Dedifferentiated amniotic fluid mesenchymal stem cell (primary cell): ENCODE results near the gene FAM50A.
"Not testable (repeated sequence)": the region's sequence is repeated elsewhere in the genome, so short reads cannot be mapped to it uniquely, and the experiment has no call there.

ENCODE experiments used
- DNase-seq: peaks from one replicate; pipeline ENCODE4 v3.0.0-alpha.2; 2016; ENCODE audit errors: extremely low spot score

FAM50A gene, protein sequence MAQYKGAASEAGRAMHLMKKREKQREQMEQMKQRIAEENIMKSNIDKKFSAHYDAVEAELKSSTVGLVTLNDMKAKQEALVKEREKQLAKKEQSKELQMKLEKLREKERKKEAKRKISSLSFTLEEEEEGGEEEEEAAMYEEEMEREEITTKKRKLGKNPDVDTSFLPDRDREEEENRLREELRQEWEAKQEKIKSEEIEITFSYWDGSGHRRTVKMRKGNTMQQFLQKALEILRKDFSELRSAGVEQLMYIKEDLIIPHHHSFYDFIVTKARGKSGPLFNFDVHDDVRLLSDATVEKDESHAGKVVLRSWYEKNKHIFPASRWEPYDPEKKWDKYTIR

DNA sequence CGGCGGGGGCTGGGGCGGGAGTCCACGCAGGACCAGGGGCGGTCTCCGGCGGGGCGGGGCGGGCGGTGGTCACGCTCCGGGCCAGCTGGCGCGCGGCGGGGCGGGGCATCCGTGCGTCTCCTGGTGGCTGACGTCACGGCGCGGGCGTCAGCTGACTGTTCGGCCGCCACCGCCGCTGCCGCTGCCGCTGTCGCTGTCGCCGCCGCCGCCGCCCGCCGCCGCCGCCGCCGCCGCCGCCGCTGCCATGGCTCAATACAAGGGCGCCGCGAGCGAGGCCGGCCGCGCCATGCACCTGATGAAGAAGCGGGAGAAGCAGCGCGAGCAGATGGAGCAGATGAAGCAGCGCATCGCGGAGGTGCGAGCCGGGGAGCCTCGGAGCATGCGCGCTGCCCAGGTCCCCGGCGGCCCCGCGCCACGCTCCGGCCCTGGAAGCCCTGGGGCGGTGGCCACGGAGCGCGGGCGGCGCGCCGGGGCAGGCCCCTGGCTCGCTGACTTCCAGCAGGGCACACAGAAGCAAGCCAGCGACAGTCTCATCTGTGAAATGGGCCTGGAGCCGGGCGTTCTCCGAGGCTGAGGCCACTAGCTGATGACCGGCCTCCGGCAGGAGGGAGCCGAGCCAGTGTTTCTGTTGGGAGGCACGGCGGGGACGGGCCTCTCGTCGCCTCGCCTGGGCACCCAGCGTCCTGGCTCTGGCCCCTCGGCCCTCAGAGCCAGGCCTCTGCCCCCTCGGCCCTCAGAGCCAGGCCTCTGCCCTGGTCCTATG is at the start of gene FAM50A:
TSS of gene FAM50A (plus strand) at position 150 of the 763 bp plus-strand sequence. CDS start at position 245, 95 bp downstream.
- peak; percentile 30 for DNase-seq

DNA sequence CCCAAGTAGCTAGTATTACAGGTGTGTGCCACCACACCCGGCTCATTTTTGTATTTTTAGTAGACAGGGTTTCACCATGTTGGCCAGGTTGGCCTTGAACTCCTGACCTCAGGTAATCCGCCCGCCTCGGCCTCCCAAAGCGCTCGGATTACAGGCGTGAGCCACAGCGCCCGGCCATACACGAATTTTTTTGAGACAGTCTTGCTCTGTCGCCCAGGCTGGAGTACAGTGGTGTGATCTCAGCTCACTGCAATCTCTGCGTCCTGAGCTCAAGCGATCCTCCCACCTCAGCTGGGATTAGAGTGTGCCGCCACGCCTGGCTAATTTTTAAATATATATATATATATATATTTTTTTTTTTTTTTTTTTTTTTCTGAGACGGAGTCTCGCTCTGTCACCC is 47.6 kb upstream of the FAM50A start:
- not testable (repeated sequence) for DNase-seq

DNA sequence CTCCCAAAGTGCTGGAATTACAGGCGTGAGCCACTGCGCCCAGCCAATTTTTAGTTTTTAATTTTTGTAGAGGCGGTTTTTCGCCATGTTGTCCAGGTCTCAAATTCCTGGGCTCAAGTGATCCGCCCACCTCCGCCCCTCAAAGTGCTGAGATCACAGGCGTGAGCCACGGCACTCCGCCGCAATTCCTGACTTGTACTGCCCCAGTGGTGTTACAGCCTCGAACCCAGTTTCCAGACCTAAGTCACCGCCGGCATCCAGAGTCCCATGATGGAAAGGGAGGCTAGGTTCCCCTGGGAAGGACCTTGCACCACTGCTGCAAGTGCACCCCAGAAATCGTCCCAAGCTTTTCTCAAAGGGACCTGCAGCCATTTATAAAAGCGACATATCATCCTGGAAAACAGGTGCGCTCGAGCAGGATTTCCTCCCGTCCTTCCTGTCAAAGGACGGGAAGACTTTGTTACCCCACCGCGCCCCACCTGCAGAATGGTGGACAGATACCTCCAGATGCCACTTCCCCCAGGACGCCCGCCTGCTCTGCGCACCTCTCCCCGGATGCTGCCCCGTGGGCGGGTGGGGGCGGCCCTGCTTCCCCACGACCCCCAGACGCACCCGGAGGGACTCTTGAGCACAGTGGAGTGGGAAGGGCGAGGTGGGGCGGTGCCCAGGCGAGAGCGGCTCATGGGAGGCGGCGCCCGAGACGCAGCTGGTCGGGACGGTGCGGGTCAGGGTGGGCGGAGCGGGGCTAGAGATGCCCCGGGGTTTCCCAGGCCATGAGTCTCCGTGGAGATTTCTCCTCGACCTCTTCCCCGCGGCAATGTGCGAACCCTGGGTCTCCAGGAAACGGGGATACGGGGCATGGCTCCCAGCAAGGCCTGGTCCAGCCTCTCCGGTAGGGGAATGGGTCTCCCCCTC is 46.7 kb upstream of the FAM50A start:
- no peak for DNase-seq

DNA sequence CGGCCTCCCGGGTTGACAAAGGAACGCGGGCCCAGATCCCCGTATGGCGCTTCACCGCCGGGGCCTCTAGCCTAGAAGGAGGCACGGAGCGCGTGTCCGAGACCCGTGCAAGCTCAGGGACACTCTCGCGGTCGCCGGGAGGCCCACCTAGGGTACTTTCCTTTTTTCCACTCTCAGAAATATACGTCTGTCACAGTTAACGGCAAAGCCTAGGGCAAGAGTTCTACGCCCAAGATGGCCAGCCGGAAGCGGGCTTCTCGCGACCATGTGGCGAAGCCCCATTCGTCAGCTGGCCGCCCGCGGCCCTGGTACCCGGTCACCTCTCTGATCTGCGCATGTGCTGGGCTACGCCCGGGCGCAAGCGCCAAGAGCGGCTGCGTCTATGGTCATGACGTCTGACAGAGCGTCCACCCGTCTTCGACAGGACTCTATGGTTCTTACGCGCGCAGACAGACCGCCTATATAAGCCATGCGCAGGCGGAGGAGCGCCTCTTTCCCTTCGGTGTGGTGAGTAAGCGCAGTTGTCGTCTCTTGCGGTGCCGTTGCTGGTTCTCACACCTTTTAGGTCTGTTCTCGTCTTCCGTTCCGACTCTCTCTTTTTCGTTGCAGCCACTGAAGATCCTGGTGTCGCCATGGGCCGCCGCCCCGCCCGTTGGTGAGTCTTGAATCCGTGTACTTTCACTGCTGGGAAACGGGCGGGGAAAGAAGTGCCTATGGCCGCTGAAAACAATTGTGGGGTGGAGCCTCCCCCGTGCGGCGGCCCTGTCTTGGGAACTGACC is 45.9 kb upstream of the FAM50A start, which contains the start of gene RPL10:
TSS of gene RPL10 (plus strand) at position 490 of the 780 bp plus-strand sequence. CDS start at position 633, 143 bp downstream.
- peak; percentile 91 for DNase-seq

DNA sequence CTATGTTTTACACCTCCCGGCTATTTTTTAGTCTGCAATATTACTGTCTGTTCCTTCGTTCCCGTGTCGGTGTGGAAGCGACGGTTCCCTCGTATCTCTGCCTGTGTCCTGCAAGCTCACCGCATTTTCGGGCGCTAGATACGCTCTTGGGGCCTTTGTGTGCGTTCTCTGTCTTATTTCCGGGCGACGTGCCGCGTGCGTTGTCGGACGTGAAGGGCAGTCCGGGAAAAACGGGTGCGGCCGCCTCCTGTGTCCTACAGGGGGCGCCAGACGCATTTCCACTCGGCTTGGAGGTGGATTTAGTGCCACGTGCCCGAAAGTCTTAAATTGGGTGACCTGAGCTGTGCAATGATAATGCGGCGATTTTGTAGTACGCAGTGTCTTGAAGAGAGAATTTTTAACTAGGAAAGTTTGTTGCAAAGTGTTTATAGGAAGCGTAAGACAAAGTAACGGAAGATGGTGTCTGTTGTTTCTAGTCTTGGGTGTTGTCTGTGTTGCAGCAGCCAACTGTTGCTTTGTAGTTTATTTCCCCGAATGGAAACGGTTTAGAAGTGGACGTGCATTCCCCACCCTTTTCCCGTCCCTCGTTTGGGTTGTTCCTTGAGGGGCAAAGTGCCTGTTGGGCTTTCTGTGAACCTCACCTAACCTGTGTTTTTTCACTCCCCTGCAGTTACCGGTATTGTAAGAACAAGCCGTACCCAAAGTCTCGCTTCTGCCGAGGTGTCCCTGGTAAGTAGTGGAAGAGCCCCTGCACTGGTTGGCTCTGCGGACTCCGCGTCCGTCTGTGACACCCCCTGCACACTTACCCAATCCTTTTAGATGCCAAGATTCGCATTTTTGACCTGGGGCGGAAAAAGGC is 45.0 kb upstream of the FAM50A start:
- peak; percentile 66 for DNase-seq

DNA sequence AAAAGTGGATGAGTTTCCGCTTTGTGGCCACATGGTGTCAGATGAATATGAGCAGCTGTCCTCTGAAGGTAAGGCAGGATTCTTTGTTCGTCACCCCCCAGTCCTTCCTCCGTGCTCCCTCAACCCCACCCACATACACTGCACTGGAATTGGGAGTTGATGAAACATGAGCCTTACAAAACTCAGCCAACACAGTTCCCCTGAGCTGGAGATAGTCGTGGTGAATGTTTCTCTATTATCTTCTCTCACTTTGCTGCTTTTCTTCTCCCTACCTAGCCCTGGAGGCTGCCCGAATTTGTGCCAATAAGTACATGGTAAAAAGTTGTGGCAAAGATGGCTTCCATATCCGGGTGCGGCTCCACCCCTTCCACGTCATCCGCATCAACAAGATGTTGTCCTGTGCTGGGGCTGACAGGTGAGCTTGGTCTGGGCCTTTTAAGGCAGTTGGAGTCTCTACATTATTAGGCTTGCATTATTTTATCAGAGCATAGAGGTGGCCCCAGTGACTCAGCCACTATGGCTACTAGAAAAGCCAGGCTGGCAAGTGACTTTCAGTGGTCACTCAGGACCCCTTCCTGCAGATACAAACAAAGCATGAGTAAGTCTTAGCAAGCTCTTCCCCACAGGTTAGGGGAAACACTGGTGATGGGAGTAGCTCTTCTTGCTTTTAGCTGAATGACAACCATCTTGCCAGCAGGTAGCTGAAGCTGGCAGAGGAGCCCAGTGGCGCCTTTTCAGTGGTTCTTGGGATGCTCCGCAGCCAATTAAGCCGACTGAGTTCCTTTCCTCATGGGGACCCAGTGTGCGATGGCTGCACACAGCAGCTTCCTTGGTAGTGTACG is 44.2 kb upstream of the FAM50A start:
- DNase-seq = no peak

DNA sequence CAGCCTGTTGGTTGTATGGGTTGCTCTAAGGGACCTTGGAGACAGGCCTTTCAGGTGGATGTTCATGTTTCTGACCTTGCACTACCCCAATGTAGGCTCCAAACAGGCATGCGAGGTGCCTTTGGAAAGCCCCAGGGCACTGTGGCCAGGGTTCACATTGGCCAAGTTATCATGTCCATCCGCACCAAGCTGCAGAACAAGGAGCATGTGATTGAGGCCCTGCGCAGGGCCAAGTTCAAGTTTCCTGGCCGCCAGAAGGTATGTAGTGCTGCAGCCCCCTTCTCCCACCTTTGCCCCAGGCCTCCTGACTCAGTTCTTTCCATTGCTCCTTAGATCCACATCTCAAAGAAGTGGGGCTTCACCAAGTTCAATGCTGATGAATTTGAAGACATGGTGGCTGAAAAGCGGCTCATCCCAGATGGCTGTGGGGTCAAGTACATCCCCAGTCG is 43.5 kb upstream of the FAM50A start:
- DNase-seq = not testable (repeated sequence)

DNA sequence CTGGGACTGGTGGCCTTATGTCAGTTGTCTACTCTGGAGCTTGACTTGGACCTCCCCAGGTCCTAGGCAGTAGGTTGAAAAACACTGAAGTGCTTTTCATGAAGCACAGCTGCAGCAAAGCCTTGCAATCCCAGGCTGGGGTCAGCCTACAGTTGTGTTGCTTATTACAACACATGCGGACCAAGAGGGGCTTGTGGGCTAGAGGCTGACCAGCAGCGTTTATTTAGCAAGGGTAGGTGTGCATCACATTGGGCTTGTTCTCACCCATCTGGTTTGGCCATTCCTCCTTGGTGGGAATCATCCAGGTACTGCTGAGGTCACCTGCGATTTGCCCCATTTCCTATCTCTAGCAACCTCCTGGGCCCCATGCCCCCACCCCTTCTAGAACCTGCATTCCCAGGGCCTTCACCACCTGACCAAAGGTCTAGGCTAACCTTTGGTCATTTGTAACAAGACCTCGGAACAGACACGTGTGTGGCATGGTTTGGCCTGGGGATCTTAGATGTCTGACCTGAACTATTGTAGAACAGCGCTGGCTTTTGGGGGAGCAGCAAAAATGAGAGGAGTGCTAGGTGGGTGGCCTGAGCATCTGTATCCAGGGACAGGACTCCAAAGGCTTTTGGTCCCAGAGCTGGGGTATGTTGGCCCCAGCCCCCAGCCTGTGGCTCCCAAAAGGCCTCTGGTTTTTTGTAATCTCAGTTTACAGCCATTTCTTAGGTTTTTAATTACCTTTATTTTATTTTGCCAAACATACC is 42.7 kb upstream of the FAM50A start:
- no peak for DNase-seq

DNA sequence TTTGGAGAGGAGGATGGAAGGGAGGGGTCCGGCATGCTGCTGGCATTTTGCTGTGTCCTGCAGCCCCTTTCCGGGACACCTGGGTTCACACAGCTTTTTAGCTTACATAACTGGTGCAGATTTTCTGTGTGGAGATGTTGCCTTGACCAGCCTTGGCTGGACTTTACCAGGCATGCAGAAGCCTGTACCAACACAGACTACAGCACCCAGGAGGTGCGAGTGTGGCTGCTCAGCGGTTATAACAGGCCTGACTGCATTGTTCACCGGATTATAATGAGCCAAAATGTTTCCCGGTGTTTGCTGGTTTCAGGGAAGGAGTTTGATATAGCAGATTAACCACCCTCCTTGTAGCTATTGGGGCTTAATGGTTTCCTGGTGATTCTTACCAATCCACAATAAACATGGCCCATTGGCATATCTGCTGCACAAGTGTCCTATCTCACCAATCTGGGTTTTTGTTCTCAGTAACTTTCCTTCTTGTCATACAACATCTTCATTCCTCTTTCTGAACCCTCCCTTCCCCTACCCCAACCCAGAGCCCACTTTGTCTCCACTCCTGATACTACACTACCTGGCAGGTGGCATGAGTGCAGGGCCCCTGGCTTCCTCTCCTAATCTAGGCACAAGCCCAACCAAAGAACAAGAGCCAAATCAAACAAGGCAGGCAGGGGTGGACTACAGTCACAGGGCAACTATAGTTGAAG is 41.9 kb upstream of the FAM50A start:
- no peak for DNase-seq

DNA sequence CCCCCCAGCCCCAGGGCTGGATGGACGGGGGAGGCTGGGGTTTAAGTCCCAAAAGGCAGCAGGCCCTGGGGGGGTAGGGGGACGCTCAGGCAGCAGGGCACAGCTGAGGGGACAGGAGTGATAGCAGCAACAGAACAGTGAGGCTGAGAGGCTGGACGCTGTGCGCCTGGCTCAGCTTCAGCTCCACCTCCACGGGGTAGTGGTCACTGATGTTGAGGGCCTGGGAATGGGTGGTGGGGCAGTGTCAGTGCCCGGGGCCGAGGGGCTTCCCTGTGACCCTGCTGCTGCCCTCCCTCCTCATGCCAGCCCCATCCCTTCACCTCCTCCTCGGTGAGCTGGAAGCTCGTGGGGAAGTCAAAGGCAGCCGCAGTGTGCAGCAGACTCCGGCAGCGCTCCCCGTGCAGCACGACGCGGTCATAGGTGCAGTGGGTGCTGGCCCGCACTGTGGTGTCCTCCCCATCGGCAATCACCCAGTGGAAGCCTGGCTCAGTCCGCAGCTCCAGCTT is 41.3 kb upstream of the FAM50A start:
- DNase-seq = no peak

DNA sequence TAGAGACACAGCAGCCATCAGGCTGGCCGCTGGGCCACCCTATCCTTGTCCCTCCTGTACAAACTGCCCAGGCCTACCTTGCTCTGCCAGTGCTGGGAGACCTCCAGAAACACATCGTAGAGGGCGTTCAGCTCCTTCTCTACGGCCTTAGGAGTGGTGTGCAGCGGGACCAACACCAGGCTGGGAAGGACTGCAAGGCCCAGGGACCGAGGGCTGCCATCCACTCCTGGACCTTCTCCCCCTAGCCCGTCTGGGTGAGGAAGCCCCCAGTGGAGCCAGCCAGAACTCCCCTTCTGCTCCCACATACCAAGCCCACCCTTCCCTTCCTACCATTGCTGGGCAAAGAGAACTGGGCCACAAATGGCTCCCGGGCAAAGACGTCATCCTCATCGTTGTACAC is 40.7 kb upstream of the FAM50A start:
- no peak for DNase-seq

DNA sequence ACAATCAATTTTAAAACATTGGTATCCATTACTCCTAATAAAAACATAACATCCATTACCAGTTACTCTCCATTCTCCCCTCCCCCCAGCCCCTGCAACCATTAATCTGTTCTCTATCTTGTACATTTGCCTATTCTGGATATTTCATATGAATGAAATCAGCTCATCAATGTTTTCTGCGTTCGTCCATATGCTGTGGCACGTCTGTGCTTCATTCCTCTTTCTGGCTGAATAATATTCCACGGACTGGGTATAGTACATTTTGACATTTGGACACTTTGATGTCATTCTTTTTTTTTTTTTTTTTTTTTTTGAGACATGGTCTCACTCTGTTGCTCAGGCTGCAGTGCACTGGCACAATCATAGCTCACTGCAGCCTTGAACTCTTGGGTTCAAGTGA is 40.1 kb upstream of the FAM50A start:
- no peak for DNase-seq

DNA sequence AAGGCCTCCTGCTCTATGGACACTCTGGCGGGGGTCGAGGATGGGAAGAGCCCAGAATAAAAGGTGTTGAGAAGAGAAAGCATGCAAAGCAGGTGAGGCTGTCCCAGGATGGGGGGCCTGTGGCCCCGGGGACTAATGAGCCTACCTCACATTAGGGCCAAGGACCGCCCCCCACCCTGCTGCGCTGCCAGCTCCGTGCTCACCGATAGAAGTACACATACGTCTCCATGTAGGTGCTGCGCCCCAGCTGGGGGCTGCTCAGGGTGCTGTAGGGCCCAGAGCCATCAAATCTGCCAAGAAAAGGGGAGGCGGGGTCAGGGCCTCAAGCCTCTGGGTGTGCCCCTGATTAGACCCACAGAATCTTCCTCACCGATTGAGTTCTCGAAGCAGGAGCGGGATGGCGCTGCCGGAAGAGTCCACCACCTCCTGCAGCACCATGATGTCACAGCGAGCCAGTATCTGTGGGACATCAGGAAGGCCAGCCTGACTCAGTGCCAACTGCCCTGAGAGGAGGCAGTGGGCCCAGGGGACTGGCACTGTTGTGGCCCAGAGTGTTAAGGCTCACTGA is 39.2 kb upstream of the FAM50A start:
- DNase-seq = no peak

DNA sequence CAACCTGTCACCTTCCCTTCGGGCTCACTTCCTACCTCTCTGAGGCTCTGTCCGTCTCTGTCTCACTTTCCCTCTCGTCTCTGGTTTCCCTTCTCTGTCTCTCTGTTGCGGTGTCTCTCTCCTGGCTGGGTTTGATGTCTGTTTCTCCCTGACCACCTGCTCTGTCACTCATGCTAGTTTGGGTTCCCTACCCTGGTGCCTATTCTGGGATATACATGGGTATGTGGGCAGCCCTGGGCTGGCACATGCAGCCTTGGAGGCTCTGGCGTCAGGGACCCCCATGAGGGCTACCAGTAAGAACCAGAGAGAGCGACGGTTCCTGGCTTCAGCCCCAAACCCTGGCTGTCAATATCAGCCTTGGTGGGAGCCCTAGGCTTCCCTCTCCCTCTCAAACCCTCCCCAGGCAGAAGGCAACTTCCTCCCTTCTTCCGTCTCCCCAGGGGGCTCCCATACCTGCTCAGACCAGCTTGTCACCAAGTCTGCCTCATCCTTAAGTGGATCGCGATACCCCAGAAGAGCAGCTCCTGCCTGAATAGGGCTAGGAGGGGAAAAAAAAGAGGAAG is 35.2 kb upstream of the FAM50A start:
- no peak for DNase-seq

DNA sequence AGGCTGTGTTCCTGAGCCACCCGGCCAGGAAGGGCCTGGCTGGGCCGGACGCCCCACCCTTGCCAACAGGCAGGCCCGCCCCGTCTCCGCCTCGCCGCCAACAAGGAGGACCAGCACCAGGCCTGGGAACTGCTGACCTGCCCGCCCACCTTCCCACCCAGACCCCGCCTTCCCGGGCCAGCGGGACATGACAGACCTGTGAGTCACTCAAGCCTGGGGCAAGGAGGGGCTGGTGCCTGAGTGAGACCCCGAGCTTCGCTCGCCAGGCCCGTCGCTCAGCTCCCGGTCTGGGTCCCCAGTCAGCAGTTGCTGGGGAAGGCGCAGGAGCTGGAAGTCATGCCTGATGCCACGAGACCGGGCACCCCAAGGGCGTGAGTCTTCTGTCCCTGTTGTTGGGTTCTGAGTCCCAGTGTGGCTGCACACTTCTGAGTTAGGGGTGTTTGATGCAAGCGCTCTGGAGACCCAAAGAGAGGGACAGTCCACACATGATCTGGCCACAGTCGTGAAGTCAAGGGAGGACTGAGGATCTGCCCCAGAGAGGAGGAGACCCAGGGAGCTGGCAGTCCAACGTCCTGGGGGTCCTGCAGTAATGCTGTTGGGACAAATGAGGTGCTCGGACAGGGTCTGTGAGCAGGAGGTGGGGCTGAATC is 34.6 kb upstream of the FAM50A start, which contains the start of gene DNASE1L1:
TSS of gene DNASE1L1 (minus strand) at position 33 of the 650 bp plus-strand sequence. CDS start 3,686 bp downstream, outside the sequence.
- peak; percentile 22 for DNase-seq

DNA sequence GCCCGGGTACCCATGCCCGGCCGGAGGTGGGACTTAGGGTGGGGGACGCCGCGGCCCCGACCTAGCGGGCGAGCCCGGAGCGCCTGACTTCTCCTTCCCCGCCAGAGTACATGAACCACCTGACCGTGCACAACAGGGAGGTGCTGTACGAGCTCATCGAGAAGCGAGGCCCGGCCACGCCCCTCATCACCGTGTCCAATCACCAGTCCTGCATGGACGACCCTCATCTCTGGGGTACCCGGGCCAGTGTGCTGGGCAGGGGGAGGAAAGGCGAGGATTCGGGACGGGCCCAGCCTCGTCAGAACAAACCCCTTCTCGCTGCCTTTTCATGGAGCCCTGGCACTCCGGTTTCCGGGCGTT is 32.0 kb upstream of the FAM50A start:
- DNase-seq = no peak
